Activated T-cell treated with anti-CD3 and anti-CD28 coated beads, Interleukin-2, amount 50 U/mL, for 72 hours (primary cell): ENCODE measurements around the gene ZFYVE19. TPM values are rescaled to one million over a fixed set of nuclear protein-coding genes. Genes with fewer than 3 reads are reported as not detected.

Experiments used
- ATAC-seq, 2 donors: fragments of 150-1000 bp; cut with Tn5 transposase; replicated peaks in 1 of 2; 2 replicates each; pipeline ENCODE4 v1.10.0; 2021; ENCODE audit warnings: moderate library complexity in 2 of 2, mild to moderate bottlenecking in 1 of 2
- DNase-seq, 2 donors: peaks; one replicate each; pipeline ENCODE4 v3.0.0; 2021 to 2022; ENCODE audit warnings: mixed read lengths in 1 of 2
- H3K27ac Mint-ChIP-seq: one replicate; pipeline ENCODE4 v1.8.0; 2022; ENCODE audit warnings: mild to moderate bottlenecking, moderate library complexity, mixed read lengths
- H3K27me3 Mint-ChIP-seq: one replicate; pipeline ENCODE4 v1.8.0; 2022; ENCODE audit warnings: low read depth, mixed read lengths
- H3K36me3 Mint-ChIP-seq, 2 donors: one replicate each; pipeline ENCODE4 v1.8.0; 2022; ENCODE audit warnings: mixed read lengths in 2 of 2, mild to moderate bottlenecking in 1 of 2; ENCODE audit not compliant: insufficient read depth in 2 of 2
- H3K4me1 Mint-ChIP-seq: one replicate; pipeline ENCODE4 v1.8.0; 2022; ENCODE audit warnings: low read depth, mixed read lengths
- H3K4me3 Mint-ChIP-seq, 2 donors: one replicate each; pipeline ENCODE4 v1.8.0; 2022; ENCODE audit warnings: mild to moderate bottlenecking in 2 of 2, mixed read lengths in 2 of 2, moderate library complexity in 2 of 2
- H3K9me3 Mint-ChIP-seq, 2 donors: one replicate each; pipeline ENCODE4 v1.8.0; 2022; ENCODE audit warnings: mixed read lengths in 2 of 2
- total RNA-seq, 2 donors: library from RNA; stranded (reverse); gene quantifications; one replicate each; pipeline ENCODE4 v1.2.3, GENCODE V29; 2022

The ZFYVE19 gene
- total RNA-seq, 2 donors from 2014 or later = 24.1 to 29.8 TPM

DNA sequence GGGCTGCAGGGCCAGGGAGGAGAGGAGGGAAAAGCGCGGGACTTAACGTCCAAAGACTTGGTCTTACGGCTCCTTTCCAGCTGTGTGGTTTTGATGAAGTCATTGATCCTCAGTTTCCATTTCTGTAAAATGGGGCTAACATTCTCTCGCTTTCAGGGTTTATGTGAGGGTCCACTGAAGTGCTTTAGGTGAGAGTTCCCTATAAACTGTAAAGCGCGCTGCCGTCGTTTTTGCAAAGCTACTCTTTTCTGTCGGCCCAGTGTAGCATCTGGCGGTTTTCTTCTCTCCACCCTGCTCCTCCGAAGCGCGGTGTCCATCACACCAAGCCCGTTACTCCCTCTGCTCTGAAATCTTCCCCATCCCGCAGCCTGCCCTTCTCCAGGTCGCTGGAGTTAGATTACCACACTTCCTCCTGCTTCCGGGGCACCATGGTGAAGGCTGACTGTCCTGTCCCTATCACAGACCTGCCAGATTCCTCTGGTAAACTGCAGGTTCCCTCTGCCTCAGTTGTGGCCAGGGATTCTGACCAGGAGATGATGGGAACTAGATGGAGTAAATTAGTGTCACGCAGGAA, 1.1 kb downstream of the ZFYVE19 start:
- H3K27me3 Mint-ChIP-seq = no peaks in the 10 kb centered on the region
- no peak for ATAC-seq
- H3K27ac Mint-ChIP-seq = peak overlapping the region; percentile 25
- peaks cover 0 to 7% of the 10 kb centered on the region in 2 donors for H3K36me3 Mint-ChIP-seq
- H3K9me3 Mint-ChIP-seq = no peaks in the 10 kb centered on the region
- no peak for DNase-seq
- H3K4me3 Mint-ChIP-seq = peak overlapping the region; percentile 90 to 99
- peaks cover 31% of the 10 kb centered on the region for H3K4me1 Mint-ChIP-seq

DNA sequence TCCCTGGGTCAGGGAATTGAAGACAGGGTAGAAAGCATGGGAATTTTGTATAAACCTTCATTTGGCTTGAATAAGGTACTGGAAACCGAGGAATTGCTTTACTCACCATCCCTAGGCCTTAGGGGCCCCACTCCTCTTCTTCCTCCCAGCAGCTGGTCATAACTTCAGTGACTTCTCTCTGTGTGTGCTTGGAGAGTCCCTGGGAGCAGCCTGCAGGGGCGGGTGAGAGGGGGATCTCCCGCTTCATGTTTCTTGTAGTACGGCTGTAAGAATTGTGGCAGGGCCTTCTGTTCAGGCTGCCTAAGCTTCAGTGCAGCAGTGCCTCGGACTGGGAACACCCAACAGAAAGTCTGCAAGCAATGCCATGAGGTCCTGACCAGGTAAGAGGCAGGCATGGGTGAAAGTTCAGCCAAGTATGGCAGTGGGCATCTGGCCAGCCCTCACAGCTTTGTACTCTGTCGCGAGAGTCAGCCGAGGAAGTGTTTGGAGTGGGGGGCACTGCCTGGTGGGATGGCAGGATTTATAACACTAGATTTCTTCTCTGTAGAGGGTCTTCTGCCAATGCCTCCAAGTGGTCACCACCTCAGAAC, 2.1 kb downstream of the ZFYVE19 start:
- H3K9me3 Mint-ChIP-seq = no peaks in the 10 kb centered on the region
- no peak overlapping the region for H3K27ac Mint-ChIP-seq
- DNase-seq = no peak
- H3K4me3 Mint-ChIP-seq = peak overlapping the region; percentile 90 to 99
- H3K27me3 Mint-ChIP-seq = no peaks in the 10 kb centered on the region
- peaks cover 0 to 7% of the 10 kb centered on the region in 2 donors for H3K36me3 Mint-ChIP-seq
- H3K4me1 Mint-ChIP-seq = peaks cover 23% of the 10 kb centered on the region
- no peak for ATAC-seq

DNA sequence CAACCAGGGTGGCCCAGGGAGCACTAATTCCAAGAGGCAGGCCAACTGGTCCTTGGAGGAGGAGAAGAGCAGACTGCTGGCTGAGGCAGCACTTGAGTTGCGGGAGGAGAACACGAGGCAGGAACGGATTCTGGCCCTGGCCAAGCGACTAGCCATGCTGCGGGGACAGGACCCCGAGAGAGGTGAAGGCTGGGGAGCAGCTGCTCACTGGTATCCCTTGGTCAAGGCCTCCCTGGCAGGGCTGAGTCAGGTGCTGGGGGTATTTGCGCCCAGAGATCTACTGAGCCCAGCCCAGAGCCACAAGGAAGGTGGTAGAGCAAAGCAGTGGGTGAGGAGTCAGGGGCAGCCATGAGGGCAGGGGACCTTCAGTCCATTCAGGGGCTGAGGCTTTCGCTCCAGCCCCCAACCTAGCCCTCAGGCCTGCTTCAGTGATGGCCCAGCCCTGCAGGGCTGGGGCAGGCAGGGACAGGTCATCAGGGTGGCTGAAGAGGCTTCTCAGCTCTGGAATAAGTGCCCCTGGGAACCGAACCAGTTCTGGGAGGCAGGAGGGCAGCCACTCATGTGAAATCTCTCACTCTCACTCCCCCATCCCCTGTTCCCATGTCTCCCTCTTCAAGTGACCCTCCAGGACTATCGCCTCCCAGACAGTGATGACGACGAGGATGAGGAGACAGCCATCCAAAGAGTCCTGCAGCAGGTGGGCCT, 6.0 kb downstream of the ZFYVE19 start:
- no peak overlapping the region for H3K4me3 Mint-ChIP-seq
- no peaks in the 10 kb centered on the region for H3K9me3 Mint-ChIP-seq
- ATAC-seq = no peak

DNA sequence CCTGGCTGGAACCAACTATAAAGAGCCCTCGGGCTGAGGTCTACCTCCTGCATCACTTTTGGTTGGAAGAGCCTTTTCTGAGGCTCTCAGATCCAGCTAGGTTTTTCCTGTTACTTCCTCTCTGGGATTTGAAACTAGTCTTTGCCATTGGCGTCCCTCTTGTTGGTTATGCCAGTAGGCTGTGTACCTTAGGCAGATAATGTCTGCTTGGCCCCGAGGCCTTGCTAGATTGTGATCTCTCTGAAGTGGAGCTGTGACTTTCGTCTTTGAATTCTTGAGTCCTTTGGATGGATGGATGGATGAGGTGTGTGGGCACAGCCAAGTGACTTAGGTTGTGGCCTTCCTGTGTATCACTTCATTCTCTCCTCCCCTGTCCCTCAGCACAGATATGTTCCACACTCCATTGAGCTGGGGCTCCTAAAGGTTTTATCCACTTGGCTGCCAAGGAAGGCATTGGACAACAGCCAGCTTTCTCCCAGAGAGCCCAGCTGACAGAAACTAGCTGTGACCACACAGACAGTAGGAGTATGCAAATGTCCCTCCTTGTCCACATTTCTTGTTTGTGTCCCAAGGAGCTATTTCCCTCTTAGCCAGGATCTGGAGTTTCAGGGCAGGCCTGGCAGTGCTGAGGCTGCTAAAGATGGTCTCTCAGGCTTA, 8.3 kb downstream of the ZFYVE19 start:
- no peaks in the 10 kb centered on the region for H3K9me3 Mint-ChIP-seq
- H3K4me1 Mint-ChIP-seq = no peaks in the 10 kb centered on the region
- peaks cover 2 to 4% of the 10 kb centered on the region in 2 donors for H3K36me3 Mint-ChIP-seq
- no peak overlapping the region for H3K27ac Mint-ChIP-seq
- ATAC-seq (no peak), DNase-seq (no peak)
- no peak overlapping the region for H3K4me3 Mint-ChIP-seq
- no peaks in the 10 kb centered on the region for H3K27me3 Mint-ChIP-seq

More for the DNA sequence above, 6.0 kb downstream of the ZFYVE19 start:
- Mint-ChIP-seq H3K36me3 (peaks cover 4 to 5% of the 10 kb centered on the region in 2 donors), H3K27ac (peak overlapping the region; percentile 71), H3K4me1 (peaks cover 13% of the 10 kb centered on the region), H3K27me3 (no peaks in the 10 kb centered on the region)
- no peak for DNase-seq

DNA sequence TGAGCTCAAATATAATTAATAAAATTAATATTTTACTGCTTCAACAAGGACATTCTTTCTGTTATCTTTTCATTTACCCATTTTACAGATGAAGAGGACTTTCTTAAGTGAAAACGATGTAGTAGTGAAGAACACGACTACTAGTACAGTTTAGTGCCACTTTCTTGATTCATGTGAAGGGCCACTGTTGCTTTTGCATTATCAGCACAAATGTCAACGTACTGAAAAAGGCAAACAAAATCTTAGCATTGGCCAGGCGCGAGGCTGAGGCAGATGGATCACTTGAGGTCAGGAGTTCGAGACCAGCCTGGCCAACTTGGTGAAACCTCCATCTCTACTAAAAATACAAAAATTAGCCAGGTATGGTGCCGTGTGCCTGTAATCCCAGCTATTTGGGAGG, 12.2 kb downstream of the ZFYVE19 start:
- no peak for DNase-seq
- Mint-ChIP-seq H3K4me1 (no peaks in the 10 kb centered on the region), H3K27me3 (no peaks in the 10 kb centered on the region), H3K36me3 (peaks cover 0 to 4% of the 10 kb centered on the region in 2 donors), H3K4me3 (no peak overlapping the region), H3K9me3 (no peaks in the 10 kb centered on the region), H3K27ac (no peak overlapping the region)
- no peak for ATAC-seq

DNA sequence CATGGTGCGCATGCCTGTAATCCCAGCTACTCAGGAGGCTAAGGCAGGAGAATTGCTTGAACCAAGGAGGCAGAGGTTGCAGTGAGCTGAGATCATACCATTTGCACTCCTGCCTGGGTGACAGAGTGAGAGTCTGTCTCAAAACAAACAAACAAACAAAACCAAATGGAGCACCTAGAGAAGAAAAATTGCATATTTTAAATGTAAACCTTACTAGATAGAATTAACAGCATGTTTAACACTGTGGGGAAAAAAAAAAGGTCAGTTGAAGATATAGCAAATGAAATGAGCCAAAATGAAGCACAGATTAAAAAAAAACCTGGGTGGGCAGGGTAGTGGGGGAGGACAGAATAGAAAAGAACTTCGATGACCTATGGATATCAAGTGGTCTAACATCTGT, 14.3 kb downstream of the ZFYVE19 start:
- no peak for ATAC-seq
- no peak for DNase-seq

DNA sequence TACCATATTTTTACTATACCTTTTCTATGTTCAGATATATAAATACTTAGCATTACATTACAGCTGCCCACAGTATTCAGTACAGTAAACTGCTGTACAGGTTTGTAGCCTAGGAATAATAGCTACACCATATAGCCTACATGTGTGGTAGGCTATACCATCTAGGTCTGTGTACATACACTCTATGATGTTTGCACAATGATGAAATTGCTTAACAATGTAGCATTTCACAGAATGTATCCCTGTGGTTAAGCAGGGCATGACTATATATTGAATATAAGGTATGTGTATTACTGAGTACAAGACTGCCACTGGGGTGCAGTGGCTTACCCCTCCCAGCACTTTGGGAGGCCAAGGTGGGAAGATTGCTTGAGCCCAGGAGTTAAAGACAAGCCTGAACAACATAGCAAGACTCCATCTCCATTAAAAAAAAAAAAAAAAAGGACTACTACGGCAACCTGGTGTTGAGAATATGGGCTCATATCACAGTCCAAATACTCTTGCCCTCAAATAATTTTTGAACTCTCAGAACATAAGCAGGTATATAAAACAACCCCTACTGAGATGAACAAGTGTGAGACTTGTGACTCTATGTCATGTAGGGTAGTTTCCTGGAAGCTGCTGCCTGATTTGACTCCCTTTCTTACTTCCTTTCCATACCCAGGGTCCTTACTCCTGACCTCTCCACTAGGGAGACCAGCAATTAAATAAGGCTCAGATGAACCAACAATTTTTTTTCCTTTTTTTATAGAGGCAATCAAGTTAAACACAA, 16.9 kb downstream of the ZFYVE19 start:
- DNase-seq (no peak), ATAC-seq (peak; percentile 66 to 87)
- Mint-ChIP-seq H3K27ac (peak overlapping the region; percentile 50), H3K4me3 (no peak overlapping the region), H3K36me3 (no peaks in the 10 kb centered on the region), H3K9me3 (no peaks in the 10 kb centered on the region), H3K4me1 (no peaks in the 10 kb centered on the region), H3K27me3 (no peaks in the 10 kb centered on the region)

More for the DNA sequence above, 14.3 kb downstream of the ZFYVE19 start:
- Mint-ChIP-seq H3K4me1 (no peaks in the 10 kb centered on the region), H3K27ac (no peak overlapping the region), H3K36me3 (no peaks in the 10 kb centered on the region), H3K27me3 (no peaks in the 10 kb centered on the region), H3K9me3 (no peaks in the 10 kb centered on the region), H3K4me3 (no peak overlapping the region)

DNA sequence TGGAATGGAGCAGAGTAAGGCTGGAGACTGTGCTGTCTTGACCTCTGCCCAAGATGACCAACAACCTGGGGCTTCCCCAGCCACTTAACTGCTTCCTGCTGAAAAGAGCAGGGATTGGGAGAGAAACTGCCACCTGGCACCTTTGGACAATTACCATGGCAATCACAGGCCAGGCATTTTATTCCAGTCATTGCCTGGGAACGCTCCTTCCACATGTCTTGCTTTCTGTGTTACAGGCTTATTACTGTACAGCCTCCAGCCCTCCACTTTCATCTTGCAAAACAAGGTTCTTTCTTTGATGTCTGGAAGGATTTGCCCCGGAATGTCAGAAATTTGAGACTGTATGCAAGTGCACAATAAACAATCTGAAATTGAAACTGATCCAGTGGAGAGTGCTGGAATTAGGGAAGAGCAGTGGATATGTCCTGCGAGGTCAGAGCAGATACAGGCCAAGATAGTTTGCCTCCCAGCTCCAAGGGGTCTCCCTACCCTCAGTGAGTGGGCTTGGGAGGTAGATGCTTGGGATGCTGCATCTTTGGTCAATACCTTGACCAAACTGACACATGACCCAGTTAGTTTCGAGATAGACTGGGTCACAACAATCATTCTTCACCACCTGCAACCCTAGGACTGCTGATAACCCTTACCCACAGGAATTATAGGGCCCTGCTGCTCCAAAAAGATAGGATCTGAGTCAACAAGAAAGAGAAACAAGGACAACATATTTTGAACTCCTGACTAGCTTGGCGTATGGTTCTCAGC, 19.0 kb downstream of the ZFYVE19 start:
- Mint-ChIP-seq H3K4me1 (no peaks in the 10 kb centered on the region), H3K9me3 (no peaks in the 10 kb centered on the region), H3K27ac (no peak overlapping the region), H3K27me3 (no peaks in the 10 kb centered on the region), H3K36me3 (no peaks in the 10 kb centered on the region), H3K4me3 (no peak overlapping the region)
- ATAC-seq (no peak), DNase-seq (no peak)

DNA sequence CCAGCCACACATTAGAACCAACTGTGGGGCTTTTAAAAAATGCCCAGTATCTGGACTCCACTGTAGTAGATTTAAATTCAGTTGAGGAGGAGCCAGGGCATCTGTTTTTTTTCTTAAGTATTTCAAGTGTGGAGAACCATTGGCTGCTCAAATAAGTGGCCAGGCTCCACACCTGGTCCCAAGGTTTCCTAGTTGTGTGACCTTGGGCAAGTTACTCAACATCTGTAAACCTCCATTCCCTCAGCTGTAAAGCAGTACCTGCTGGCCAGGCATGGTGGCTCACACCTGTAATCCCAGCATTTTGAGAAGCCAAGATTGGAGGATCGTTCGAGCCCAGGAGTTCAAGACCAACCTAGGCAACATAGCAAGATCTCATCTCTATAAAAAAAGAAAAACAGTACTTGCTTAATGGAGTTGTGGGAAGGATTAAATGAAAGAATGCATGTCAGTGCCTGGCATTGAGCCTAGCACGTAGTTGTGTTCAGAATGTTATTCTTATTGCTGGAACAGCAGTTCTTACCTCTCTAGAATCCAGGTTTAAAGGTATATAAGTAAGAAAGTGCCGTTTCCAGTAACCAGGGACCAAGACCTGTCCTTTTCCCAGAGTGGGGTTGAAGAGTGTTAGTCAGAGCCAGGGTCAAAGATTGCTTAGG, 19.7 kb downstream of the ZFYVE19 start:
- Mint-ChIP-seq H3K9me3 (no peaks in the 10 kb centered on the region), H3K4me3 (no peak overlapping the region), H3K36me3 (no peaks in the 10 kb centered on the region), H3K27ac (no peak overlapping the region), H3K4me1 (no peaks in the 10 kb centered on the region), H3K27me3 (no peaks in the 10 kb centered on the region)
- ATAC-seq (no peak), DNase-seq (no peak)

DNA sequence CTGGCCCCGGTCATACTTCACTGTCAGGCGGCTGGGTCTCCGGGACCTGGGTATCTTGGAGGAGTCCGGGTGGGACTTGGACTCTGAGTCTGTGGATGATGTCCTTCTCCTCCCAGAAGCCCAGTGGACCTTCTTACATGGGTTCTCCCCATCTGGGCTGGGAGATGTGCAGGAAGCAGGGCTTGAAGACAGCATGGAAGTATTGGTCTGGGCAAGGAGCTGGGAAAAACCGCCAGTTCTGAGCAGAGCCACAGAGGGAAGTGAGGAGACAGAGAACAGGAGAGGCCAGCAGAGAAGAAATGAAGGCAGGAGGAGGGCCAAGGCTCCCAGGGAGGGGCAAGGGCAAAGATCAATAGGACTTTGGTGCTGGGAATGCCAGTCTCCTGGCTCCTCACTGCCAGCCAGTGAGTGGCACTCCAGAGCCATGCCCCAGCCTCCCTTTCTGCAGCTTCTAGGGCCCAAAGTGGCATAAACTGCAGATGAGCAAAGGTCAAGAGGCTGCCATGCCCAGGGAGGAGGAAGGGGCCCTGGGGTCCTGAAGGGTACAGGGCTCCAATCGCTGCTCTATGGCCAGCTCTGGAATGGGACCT, 21.7 kb downstream of the ZFYVE19 start, which contains the start of gene PPP1R14D:
TSS of gene PPP1R14D (minus strand) at position 262 of the 590 bp plus-strand sequence. CDS start at position 195, 67 bp downstream.
- DNase-seq (no peak), ATAC-seq (no peak)
- no peaks in the 10 kb centered on the region for H3K4me1 Mint-ChIP-seq
- no peak within 1 kb of the TSS for H3K27ac Mint-ChIP-seq
- H3K9me3 Mint-ChIP-seq = no peaks in the 10 kb centered on the region
- no peak within 1 kb of the TSS for H3K4me3 Mint-ChIP-seq
- H3K36me3 Mint-ChIP-seq = no peaks in the 10 kb centered on the region
- no peaks in the 10 kb centered on the region for H3K27me3 Mint-ChIP-seq

DNA sequence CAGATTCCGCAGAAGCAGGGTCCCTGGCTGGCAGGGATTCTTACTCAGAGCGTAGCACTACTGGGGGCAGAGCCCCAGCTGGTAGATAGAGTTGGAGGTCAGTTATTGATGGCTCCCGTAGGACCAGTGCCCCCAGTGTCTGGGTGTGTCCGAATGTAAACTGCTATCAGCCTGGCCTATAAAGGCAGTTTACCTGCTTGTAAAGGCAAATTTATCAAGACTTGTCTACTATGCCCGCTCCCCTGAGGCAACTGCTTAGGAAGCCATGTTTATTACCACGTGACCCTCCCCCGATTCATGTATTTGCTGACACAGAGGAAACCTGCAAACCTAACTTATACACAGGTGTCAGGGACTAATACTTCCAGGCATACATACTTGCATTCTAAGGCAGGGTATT, 22.2 kb downstream of the ZFYVE19 start:
- H3K27me3 Mint-ChIP-seq = no peaks in the 10 kb centered on the region
- no peaks in the 10 kb centered on the region for H3K4me1 Mint-ChIP-seq
- H3K4me3 Mint-ChIP-seq = no peak overlapping the region
- DNase-seq = no peak
- no peak overlapping the region for H3K27ac Mint-ChIP-seq
- no peaks in the 10 kb centered on the region for H3K9me3 Mint-ChIP-seq
- no peak for ATAC-seq
- no peaks in the 10 kb centered on the region for H3K36me3 Mint-ChIP-seq
